NB4 (cell line): Measurements from ENCODE around the gene RSPH1.

Experiments
- CTCF ChIP-seq: IDR thresholded peaks from one replicate; pipeline ENCODE4 v1.5.1; 2012; ENCODE audit warnings: low read depth, low read length
- POLR2A ChIP-seq: IDR thresholded peaks from 2 replicates; pipeline ENCODE4 v1.6.1; 2011; ENCODE audit warnings: mild to moderate bottlenecking; ENCODE audit not compliant: insufficient read length; ENCODE audit errors: extremely low read depth

- TF ChIP-seq CTCF (no peak), POLR2A (no peak)
Observed at GRCh38 chr21:42495027-42495426, 997 bp downstream of the RSPH1 start.
